Stimulated activated CD8-positive, alpha-beta memory T cell treated with anti-CD3 and anti-CD28 coated beads, Interleukin-2, amount 100 ng/mL, for 48 hours (primary cell): ENCODE measurements around the gene MBD3.
A peak's percentile ranks its signal among the peaks of the same experiment; 100 is the strongest.

Experiments
- DNase-seq, 2 donors: peaks; one replicate each; pipeline ENCODE4 v3.0.0-alpha.2; 2020; ENCODE audit warnings: low read depth in 2 of 2

MBD3 gene

GRCh38 chr19:1619094-1619439, 26.4 kb upstream of the MBD3 start:
- no peak for DNase-seq

GRCh38 chr19:1618157-1619093, 25.8 kb upstream of the MBD3 start:
- DNase-seq: no peak

GRCh38 chr19:1616875-1617274, 24.2 kb upstream of the MBD3 start:
- no peak for DNase-seq

- no peak for DNase-seq
These were observed 23.7 kb upstream of the MBD3 start for GRCh38 chr19:1616396-1616795.

GRCh38 chr19:1615156-1615765, 22.6 kb upstream of the MBD3 start:
- DNase-seq: no peak

GRCh38 chr19:1613808-1614570, 21.3 kb upstream of the MBD3 start:
- DNase-seq: no peak

- no peak for DNase-seq
These were observed 20.5 kb upstream of the MBD3 start for GRCh38 chr19:1613146-1613545.

- no peak for DNase-seq
These were observed 19.7 kb upstream of the MBD3 start for GRCh38 chr19:1612114-1613086.

GRCh38 chr19:1611353-1611752, 18.7 kb upstream of the MBD3 start:
- no peak for DNase-seq

- DNase-seq: no peak
These were observed 17.9 kb upstream of the MBD3 start for GRCh38 chr19:1610579-1610978.

- no peak for DNase-seq
These were observed 17.2 kb upstream of the MBD3 start for GRCh38 chr19:1609680-1610474.

- DNase-seq: no peak
These were observed 16.4 kb upstream of the MBD3 start for GRCh38 chr19:1609103-1609396.

- no peak for DNase-seq
These were observed 15.9 kb upstream of the MBD3 start for GRCh38 chr19:1608359-1609102.

- no peak for DNase-seq
These were observed 13.5 kb upstream of the MBD3 start for GRCh38 chr19:1606138-1606651.

- DNase-seq: peak; percentile 92 to 94
These were observed 12.8 kb upstream of the MBD3 start, which contains the start of gene UQCR11 for GRCh38 chr19:1605236-1606137. Gene UQCR11, minus strand, starts transcription at chr19:1605462. Its CDS starts 53 bp downstream, at chr19:1605409.

- DNase-seq: no peak
These were observed 9.5 kb upstream of the MBD3 start for GRCh38 chr19:1602091-1602707.

GRCh38 chr19:1601613-1602064, 9.0 kb upstream of the MBD3 start:
- DNase-seq: no peak

GRCh38 chr19:1599460-1599846, 6.8 kb upstream of the MBD3 start:
- no peak for DNase-seq
